Fibroblast of skin of left biceps (primary cell): ENCODE data around the gene HYI.

ENCODE experiments used
- DNase-seq, 2 experiments: peaks; one replicate each; pipeline ENCODE4 v3.0.0-alpha.2; 2013; ENCODE audit warnings: low read depth in 2 of 2

The HYI gene

GRCh38 chr1:43444151-43444828 lies 9.4 kb downstream of the HYI start:
- no peak for DNase-seq

GRCh38 chr1:43443197-43443946 lies 10.4 kb downstream of the HYI start:
- no peak for DNase-seq

- DNase-seq, result no peak
Measured at GRCh38 chr1:43442756-43443155, 11.0 kb downstream of the HYI start.

GRCh38 chr1:43441894-43442637 lies 11.7 kb downstream of the HYI start:
- DNase-seq, result no peak

GRCh38 chr1:43441166-43441893 lies 12.4 kb downstream of the HYI start:
- DNase-seq, result no peak

GRCh38 chr1:43440358-43440757 lies 13.4 kb downstream of the HYI start:
- DNase-seq, result no peak

- no peak for DNase-seq
Measured at GRCh38 chr1:43439781-43440180, 13.9 kb downstream of the HYI start.

GRCh38 chr1:43438953-43439581 lies 14.7 kb downstream of the HYI start:
- no peak for DNase-seq

GRCh38 chr1:43438576-43438952 lies 15.2 kb downstream of the HYI start:
- no peak for DNase-seq

GRCh38 chr1:43438006-43438405 lies 15.7 kb downstream of the HYI start:
- DNase-seq, result no peak

- no peak for DNase-seq
Measured at GRCh38 chr1:43437031-43437973, 16.4 kb downstream of the HYI start.

GRCh38 chr1:43436371-43436770 lies 17.4 kb downstream of the HYI start:
- DNase-seq, result no peak

GRCh38 chr1:43435146-43436145 lies 18.3 kb downstream of the HYI start:
- no peak for DNase-seq

- no peak for DNase-seq
Measured at GRCh38 chr1:43434256-43434655, 19.5 kb downstream of the HYI start.

GRCh38 chr1:43432907-43433306 lies 20.8 kb downstream of the HYI start:
- no peak for DNase-seq

- no peak for DNase-seq
Measured at GRCh38 chr1:43432171-43432860, 21.4 kb downstream of the HYI start.

GRCh38 chr1:43431676-43432075 lies 22.1 kb downstream of the HYI start:
- DNase-seq, result no peak

GRCh38 chr1:43430831-43431230 lies 22.9 kb downstream of the HYI start:
- DNase-seq, result no peak

GRCh38 chr1:43427941-43428340 lies 25.8 kb downstream of the HYI start:
- no peak for DNase-seq
